Upper lobe of left lung (tissue), 6 donors: Measurements from ENCODE around the gene SMAD1. TPM values are rescaled to one million over a fixed set of nuclear protein-coding genes. Genes with fewer than 3 reads are reported as not detected.

Experiments used
- ATAC-seq, 2 donors: fragments of 200-7000 bp; cut with Tn5 transposase; one replicate each; pipeline ENCODE4 v1.9.1; 2022; ENCODE audit warnings: mild to moderate bottlenecking in 2 of 2, moderate library complexity in 2 of 2; ENCODE audit not compliant: low FRiP score in 2 of 2
- DNase-seq, 2 donors: peaks; one replicate each; pipeline ENCODE4 v3.0.0-alpha.2; 2019 to 2020
- H3K27ac ChIP-seq, 4 donors: fragments of 200-600 bp; sonication (generic); one replicate each; pipeline ENCODE4 v1.5.1; 2016 to 2019
- H3K27me3 ChIP-seq, 4 donors: fragments of 200-600 bp; sonication (generic); one replicate each; pipeline ENCODE4 v1.5.1; 2017 to 2019
- H3K36me3 ChIP-seq, 4 donors: fragments of 200-600 bp; sonication (generic); one replicate each; pipeline ENCODE4 v1.5.1; 2016 to 2019
- H3K4me1 ChIP-seq, 4 donors: fragments of 200-600 bp; sonication (generic); one replicate each; pipeline ENCODE4 v1.5.1; 2018 to 2019
- H3K4me3 ChIP-seq, 4 donors: fragments of 200-600 bp; sonication (generic); one replicate each; pipeline ENCODE4 v1.5.1; 2017 to 2019; ENCODE audit warnings: mild to moderate bottlenecking in 2 of 4, moderate library complexity in 1 of 4
- H3K9me3 ChIP-seq, 4 donors: fragments of 200-600 bp; sonication (generic); one replicate each; pipeline ENCODE4 v1.5.1; 2018 to 2019
- EP300 ChIP-seq, 4 donors: sonication (generic); formaldehyde crosslinking; IDR thresholded peaks; one replicate each; pipeline ENCODE4 v1.5.1; 2017; ENCODE audit warnings: antibody characterized with exemption in 4 of 4, control low read depth in 2 of 4
- POLR2A ChIP-seq, 4 donors: fragments of 450-650 bp; IDR thresholded peaks; one replicate each; pipeline ENCODE4 v1.5.1; 2016 to 2017; ENCODE audit warnings: antibody characterized with exemption in 4 of 4, mild to moderate bottlenecking in 2 of 4
- POLR2AphosphoS5 ChIP-seq, 2 donors: sonication (generic); formaldehyde crosslinking; IDR thresholded peaks; one replicate each; pipeline ENCODE4 v1.5.1; 2017; ENCODE audit warnings: antibody characterized with exemption in 2 of 2
- WGBS, 2 donors: methylation state at CpG; one replicate each; pipeline ENCODE4 v1.1.5; 2017 to 2018; 5-methylcytosine and 5-hydroxymethylcytosine counted together
- total RNA-seq, 6 donors: library from RNA; depleted of rRNA in 4 of 6; stranded (reverse); fragments of >200 nt in 4 of 6; gene quantifications; one replicate each; pipeline versions ENCODE4 v1.1.0 to v1.2.1, GENCODE V29; 2016 to 2021
- TF ChIP-seq, protein P1 (sequence below), 6 experiments: fragments of 450-650 bp in 4 of 6; fragments of 200-600 bp in 2 of 6; sonication (generic) in 2 of 6; IDR thresholded peaks; one replicate each; pipeline ENCODE4 v1.5.1; 2016 to 2019; ENCODE audit warnings: antibody characterized with exemption in 6 of 6
- donor health status: DM: no; HTN: no; CAD: no; lungs with moderate emphysema.
- donor health status: DM: no; HTN: yes; CAD: no; lungs with severe emphysema.

Gene SMAD1
- total RNA-seq, 6 donors from 2014 or later = 7.2 to 39.8 (median 21.9) TPM

DNA sequence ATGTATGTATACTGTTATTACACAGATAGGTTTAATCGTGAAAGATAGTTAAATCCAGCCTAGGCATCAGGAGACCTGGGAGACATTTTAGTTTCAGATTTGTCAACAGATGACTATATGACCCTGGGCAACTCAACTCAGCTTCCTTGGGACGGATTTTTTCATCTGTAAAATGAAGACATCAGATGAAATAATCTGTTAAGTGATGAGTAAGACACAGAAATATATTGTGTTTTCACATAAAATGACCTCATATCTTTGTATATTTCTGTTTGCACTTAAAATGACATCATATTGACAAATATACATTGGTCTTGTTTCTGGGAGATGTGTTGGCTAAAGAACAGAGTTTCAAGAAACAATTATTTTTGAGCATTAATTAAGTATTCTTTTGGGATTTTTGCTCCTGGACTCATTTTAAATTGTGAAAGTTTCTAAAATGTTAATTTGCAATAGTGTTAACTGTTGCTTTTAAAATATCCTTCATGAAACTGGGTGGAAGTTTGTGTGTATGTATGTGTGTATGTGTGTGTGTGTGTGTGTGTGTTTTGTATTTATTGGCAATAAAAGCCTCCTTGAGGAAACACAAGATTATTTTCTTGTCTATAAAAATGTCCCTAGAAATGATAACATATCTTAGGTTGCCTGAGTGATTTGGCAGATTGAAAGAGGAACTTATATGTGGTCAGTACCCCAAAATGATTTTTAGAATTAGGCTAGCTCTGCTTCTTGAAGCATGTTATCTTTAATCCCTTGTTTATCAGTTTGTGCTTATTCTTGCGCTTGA is 108.5 kb downstream of the SMAD1 start:
- TF ChIP-seq, protein P1, sequence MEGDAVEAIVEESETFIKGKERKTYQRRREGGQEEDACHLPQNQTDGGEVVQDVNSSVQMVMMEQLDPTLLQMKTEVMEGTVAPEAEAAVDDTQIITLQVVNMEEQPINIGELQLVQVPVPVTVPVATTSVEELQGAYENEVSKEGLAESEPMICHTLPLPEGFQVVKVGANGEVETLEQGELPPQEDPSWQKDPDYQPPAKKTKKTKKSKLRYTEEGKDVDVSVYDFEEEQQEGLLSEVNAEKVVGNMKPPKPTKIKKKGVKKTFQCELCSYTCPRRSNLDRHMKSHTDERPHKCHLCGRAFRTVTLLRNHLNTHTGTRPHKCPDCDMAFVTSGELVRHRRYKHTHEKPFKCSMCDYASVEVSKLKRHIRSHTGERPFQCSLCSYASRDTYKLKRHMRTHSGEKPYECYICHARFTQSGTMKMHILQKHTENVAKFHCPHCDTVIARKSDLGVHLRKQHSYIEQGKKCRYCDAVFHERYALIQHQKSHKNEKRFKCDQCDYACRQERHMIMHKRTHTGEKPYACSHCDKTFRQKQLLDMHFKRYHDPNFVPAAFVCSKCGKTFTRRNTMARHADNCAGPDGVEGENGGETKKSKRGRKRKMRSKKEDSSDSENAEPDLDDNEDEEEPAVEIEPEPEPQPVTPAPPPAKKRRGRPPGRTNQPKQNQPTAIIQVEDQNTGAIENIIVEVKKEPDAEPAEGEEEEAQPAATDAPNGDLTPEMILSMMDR (IDR thresholded peaks at IDR 0.05) = no peak
- no peak for TF ChIP-seq POLR2A (IDR thresholded peaks at IDR 0.05)
- TF ChIP-seq POLR2AphosphoS5 (IDR thresholded peaks at IDR 0.05) = no peak
- TF ChIP-seq EP300 (IDR thresholded peaks at IDR 0.05) = no peak
- no peak for DNase-seq

DNA sequence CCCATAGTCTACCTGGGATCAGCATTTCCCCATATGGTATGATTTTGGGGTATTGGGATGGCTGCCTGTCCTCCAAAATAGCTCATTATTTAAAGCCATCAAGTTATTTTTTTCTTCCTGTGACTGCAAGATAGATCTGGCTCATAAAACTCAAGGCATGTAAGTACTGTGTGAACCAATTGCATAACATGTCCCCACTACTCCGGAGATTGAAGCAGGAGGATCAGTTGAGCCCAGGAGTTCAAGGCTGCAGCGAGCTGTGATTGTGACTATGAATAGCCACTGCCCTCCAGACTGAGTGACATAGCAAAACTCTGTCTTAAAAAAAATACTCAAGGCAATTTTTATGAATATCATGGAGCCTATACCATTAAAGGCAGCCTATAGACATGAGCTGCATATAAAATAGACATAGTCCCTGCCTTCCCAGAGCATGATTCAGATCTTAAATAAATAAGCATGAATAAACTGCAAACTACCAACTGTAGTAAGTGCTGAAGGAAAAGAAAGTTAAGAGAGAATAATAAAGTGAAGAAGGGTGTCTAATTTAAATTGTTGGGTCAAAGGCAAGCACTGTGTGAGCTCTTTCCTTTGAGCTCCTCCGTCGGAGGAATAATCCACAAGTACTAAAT is 120.6 kb downstream of the SMAD1 start:
- Histone ChIP-seq H3K4me1 (no peaks in the 10 kb centered on the region), H3K9me3 (no peaks in the 10 kb centered on the region), H3K27ac (no peak overlapping the region), H3K36me3 (no peaks in the 10 kb centered on the region), H3K4me3 (no peak overlapping the region), H3K27me3 (no peaks in the 10 kb centered on the region)
- no peak for ATAC-seq
- 86 to 98% methylated on average over 4 of the region's 4 CpGs for WGBS, 2 donors
- DNase-seq = no peak
- no peak for TF ChIP-seq POLR2AphosphoS5 (IDR thresholded peaks at IDR 0.05)
- no peak for TF ChIP-seq EP300 (IDR thresholded peaks at IDR 0.05)
- TF ChIP-seq, protein P1 (IDR thresholded peaks at IDR 0.05) = no peak
- no peak for TF ChIP-seq POLR2A (IDR thresholded peaks at IDR 0.05)

More for the DNA sequence above, 108.5 kb downstream of the SMAD1 start:
- no peak overlapping the region for H3K4me3 ChIP-seq
- no peak overlapping the region for H3K27ac ChIP-seq
- H3K36me3 ChIP-seq = no peaks in the 10 kb centered on the region
- no peaks in the 10 kb centered on the region for H3K27me3 ChIP-seq
- no peaks in the 10 kb centered on the region for H3K9me3 ChIP-seq
- WGBS, 2 donors = 77 to 90% methylated on average over 3 of the region's 3 CpGs
- no peaks in the 10 kb centered on the region for H3K4me1 ChIP-seq
- no peak for ATAC-seq

DNA sequence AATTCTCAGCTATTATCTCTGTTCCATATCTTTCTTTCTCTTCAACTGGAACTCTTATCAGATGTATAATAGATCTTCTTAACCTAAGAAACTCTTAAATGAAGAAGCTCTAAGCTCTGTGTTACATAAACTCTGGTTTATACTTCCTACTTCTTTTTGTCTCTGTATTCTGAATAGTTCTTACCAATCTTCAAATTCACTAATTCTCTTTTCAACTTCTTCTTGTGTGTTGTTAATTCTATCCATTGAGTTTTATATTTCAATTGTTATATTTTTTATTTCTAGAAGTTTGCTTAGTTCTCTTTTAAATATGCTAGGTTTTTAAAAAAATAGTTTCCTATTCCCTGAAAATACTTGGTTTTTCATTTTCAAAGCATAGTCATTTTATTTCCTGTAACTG is 124.3 kb downstream of the SMAD1 start:
- Histone ChIP-seq H3K27ac (no peak overlapping the region), H3K9me3 (no peaks in the 10 kb centered on the region), H3K36me3 (no peaks in the 10 kb centered on the region), H3K4me1 (no peaks in the 10 kb centered on the region), H3K27me3 (no peaks in the 10 kb centered on the region), H3K4me3 (no peak overlapping the region)
- TF ChIP-seq POLR2A (IDR thresholded peaks at IDR 0.05) (no peak), EP300 (IDR thresholded peaks at IDR 0.05) (no peak), POLR2AphosphoS5 (IDR thresholded peaks at IDR 0.05) (no peak)
- TF ChIP-seq, protein P1 (IDR thresholded peaks at IDR 0.05) = no peak
- no peak for DNase-seq
- no peak for ATAC-seq

Other genes starting within 250 kb of the SMAD1 start
- 10 to 100 TPM in 3 of 6 donors, 1 to 10 TPM in 3; 2.1 to 11.7 (median 7.6) TPM for gene MMAA, start 137.5 kb downstream of the SMAD1 start, total RNA-seq
- gene C4orf51, start 198.3 kb downstream of the SMAD1 start, total RNA-seq = not detected